Measurements from ENCODE around the gene DIPK1B.
"Not testable (repeated sequence)": the region's sequence is repeated elsewhere in the genome, so short reads cannot be mapped to it uniquely, and the experiment has no call there.

The DIPK1B gene

DNA sequence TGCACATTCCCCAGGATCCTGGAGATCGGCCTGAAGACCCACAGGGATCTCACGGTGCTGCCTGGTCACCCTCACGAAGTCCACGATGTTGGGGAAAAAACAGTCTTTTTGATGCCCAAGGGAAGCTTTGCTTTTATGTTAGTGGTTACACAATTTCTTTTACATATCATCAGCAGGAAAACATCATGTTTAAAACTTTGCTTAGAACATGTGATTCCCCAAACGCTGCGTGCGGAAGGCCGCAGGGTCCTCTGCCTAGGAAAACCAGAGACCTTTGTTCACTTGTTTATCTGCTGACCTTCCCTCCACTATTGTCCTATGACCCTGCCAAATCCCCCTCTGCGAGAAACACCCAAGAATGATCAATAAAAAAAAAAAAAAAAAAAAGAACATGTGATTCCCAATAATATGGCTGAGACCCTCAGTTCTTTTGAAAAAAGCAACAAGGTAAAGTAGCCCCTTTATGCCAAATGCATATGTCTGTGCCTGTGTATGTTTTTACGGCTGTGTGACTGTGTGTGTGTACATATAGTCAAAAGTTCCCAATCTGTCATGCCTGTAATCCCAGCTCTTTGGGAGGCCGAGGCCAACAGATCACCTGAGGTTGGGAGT lies 13.6 kb upstream of the DIPK1B start:
- no peak for DNase-seq

DNA sequence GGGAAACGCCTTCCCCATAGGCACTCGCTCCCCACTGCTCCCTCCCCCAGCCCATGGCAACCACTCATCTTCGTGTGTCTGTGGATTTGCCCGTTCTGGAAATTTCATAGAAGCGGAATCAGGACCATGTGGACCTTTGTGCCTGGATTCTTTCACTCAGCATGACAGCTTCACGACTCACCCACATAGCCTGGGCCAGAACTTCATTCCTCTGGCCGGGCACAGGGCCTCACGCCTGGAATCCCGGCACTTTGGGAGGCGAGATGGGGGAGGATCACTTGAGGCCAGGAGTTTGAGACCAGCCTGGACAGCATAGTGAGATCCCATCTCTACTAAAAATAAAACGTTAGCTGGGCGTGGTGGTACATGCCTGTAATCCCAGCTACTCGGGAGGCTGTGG lies 12.1 kb upstream of the DIPK1B start:
- DNase-seq = no peak

DNA sequence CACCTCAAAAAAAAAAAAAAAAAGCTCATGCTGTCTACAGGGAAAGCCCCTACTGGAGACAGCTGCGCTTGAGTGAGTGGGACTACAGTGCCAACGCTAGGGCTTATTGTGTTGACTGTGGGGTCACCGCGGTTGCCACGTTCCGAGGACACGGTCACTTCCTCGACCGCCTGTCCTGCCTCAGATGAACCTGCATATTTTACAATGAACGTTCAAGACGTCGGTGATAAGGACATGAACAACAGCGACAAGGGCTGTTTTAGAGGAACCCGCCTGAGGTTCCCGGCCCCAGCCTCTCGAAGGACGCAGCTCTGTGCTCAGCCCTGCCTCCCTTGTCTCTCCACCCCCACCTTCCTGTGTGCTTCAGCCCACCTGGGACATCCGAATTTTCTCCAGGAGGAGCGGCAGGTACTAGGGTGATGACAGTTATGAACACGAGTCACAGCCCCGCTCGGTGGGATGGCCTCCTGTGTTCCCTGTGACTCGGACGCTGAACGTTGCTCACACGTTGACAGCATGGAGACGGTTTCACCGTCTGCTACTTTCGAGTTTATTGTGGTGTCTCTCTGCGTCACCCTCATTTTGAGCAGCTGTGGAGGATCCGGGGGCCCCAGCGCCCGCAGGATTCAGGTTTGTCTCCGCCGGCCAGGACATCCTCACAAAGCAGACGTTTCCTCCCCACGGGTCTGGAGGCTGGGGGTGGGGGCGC lies 11.3 kb upstream of the DIPK1B start:
- no peak for DNase-seq

DNA sequence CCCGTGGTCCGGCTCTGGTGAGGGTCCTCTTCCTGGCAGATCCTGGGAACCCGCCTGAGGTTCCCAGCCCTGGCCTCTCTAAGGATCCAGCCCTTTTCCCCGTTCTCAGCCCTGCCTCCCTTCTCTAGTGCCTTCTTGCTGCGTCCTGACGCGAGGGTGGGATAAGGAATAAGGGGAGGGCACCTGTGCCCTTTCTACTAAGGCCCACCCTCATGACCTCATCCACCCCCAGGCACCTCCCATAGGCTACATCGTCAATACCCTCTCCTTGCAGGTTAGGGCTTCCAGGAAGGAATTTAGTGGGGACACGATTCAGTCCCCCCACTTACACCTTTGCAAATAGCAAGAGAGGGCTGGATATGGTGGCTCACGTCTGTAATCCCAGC lies 10.7 kb upstream of the DIPK1B start:
- no peak for DNase-seq

DNA sequence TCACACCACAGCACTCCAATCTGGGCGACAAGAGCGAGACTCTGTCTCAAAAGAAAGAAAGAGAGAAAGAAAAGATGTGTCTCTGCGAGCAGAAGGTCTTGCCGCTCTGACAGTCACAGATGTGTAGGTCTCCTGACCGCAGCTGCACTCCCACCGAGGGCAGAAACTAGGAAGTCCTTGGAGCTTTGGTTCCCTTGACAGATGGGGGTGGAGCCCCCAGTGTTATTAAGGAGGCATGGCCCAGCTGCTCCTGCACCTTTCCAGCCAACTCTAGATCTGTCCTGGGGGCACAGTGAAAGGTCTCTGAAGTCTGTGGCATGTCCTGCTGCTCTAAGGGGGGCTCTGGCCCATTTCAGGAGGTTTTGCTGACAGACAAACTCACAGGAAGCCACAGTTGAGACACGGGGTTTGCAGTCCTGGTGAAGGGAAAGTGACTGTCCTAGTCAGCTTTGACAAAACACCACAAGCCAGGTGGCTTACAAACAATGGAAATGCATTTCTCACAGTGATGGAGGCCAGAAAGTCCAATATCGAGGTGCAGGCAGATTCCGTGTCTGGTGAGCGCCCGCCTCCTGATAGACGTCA lies 9.0 kb upstream of the DIPK1B start:
- no peak for DNase-seq

DNA sequence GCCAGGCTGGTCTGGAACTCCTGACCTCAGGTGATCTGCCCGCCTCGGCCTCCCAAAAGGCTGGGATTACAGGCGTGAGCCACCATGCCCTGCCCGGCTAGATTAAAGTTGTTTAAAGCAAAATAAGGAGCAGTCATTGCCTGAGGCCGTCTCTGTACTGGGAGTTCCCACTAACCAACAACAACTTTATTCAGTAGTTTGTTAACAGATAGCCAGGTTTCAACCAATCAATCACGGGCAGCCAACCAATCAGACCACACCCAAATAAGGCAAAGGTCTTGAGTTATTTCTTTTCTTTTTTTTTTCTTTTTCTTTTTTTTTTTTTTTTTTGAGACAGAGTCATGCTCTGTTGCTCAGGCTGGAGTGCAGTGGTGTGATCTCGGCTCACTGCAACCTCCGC lies 7.6 kb upstream of the DIPK1B start:
- DNase-seq = not testable (repeated sequence)

DNA sequence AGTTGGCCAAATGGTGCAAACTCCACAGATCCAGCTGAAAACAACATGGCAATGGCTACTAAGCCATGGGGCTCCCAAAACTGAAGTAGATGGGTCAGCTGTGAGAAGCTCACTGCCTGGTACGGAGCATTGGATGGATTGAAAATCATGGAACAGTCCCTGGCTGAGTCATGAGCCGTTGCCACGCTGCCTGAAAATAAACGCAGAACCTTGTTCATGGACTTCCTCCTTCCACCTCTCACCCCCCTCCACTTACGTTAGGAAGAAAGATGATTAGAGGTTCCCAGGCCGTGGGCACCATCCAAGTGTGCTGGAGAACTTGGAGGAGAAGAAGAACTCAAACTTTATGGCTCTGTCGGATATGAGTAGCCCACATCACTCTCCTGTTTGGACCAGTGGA lies 6.8 kb upstream of the DIPK1B start:
- DNase-seq = no peak

DNA sequence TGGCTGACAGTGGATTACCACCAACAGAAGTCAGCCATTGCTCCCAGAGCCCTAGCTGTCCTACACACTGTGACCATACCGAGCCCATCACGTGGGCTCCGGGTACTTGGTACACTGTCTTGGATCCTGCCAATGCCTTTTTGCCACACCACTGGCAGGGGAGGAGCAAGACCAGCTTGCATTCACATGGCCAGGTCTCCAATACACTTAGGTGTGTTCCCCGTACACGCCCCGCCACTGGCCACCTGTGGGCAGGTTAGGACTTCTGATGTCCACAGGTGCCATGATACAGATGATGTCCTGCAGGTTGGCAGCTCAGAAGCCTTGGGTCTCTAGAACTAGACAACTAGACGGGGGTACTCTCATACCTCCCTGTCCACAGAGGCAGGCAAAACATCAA lies 5.4 kb upstream of the DIPK1B start:
- DNase-seq = no peak

DNA sequence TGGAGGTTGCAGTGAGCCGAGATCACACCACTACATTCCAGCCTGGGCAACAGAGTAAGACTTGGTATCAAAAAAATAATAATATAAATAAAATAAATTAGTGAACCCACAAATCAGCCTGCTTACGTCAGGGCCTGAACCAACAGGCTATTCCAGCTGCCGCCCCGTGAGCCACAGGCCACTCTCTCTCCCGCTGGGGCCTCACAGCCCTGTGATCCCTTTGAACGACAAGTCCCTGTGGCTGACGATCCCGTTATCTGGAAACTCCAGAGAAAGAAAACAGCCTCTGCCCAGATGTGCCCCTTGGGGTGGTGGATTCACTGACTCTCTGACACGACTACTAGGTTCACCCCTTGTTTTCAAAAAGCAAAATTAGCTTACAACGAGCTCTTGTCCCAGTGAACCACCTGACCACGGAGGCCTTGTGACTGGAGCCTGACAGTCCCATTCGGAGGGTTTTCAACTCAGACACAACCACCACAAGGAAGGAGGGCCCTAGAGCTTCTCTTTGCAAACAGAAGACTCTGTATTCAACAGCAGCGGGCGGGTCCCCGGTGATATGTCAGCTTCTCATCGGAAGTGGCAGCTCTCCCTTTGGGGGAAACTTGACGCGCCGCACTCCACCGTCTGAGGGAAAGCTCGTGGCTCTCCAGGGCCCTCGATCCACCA lies 4.4 kb upstream of the DIPK1B start:
- DNase-seq = no peak

DNA sequence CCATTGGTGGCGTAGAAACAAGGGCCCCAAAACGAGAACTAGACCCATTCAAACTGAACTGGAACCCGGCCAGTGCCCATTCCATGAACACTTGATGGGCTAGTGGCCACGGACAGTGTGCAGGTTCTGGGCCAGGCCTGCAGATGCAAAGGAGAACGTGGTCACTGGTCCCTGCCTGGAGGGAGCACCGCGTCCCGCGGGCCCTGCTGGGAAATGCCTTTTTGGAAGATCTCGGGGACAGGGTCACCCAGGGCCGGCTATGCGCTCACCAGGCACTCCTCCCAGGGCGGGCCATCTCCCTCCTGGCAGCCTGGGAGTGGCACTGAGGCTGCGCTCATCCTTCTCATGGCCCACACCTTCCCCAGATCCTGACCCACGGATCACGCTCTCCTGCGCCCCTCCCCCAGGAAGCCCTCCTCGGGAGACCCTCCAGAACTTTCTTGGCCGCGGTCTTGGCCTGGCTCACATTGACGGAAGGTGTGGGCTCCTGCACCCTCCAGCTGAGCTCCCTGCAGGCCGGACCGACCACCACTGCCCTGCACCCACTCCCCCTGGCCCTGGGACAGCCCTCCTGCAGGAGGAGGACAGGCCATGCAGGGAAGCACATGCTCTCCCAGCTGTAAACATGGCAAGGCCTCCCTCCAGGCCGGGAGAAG lies 2.8 kb upstream of the DIPK1B start:
- no peak for DNase-seq

DNA sequence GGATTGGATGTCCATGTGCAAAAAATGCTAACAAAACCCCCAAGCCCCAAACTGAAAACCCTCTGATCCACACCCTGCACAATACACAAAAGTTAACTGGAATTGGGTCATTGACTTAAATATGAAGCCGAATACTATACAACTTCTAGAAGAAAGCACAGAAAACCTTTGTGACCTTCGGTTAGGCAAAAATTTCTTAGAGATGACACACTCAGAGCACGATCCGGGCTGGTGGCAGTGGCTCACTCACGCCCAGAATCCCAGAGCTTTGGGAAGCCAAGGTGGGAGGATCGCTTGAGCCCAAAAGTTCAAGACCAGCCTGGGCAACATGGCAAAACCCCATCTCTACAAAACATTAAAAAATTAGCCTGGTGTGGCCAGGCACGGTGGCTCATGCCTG lies 1.8 kb upstream of the DIPK1B start:
- no peak for DNase-seq

DNA sequence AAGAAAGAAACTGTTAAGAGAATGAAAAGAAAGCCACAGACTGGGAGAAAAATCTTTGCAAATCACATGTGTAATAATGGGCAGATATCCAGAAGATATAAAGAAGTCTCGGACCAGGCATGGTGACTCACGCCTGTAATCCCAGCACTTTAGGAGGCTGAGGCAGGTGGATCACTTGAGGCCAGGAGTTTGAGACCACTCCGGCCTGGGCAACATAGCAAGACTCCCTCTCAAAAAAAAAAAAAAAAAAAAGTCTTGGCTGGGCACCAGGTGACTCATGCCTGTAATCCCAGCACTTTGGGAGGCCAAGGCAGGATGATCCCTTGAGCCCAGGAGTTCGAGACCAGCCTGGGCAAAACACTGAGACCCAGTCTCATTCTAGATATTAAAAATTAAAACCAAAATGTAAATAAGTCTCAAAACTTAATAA lies 1.1 kb upstream of the DIPK1B start:
- not testable (repeated sequence) for DNase-seq

DNA sequence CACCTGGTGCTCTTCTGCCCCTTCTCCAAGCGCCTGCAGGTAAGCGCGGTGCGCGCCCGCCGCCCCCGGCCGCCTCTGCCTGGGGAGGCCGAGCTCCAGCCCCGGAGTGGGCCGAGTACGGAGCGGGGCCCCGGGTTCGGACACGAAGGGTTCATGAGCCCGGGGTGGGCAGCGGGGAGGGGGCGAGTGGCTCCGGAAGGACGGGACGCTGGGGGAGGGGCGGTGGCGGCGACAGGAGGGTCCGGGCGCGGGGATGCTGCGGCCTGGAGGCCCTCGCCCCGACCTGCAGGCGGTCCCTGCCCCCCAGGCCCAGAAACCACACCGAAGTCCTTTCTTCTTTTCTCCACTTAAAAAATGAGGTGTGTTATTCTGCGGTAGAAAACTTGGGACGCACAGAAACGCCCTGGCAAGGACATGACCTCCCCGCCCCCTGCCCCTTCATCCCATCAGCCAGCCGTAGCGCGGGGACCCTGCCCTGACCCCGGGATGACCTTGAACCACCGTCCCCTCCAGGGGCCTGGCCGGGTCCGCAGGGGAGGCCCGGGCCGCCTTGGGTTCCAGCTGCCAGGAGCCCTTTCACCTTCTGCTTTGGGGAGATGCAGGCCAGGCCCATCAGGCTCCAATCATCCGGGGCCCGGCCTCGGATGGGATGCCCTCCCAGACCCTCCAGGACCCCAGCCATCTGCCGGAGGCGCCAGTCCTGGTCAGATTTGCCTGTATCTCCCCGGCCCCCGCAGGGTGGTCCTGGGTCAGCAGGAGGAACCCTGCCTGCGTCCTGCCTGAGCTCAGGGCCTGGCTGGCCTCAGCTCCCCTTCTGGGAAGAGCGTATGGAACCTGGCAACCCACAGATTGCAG lies 545 bp downstream of the DIPK1B start:
- DNase-seq = no peak

DNA sequence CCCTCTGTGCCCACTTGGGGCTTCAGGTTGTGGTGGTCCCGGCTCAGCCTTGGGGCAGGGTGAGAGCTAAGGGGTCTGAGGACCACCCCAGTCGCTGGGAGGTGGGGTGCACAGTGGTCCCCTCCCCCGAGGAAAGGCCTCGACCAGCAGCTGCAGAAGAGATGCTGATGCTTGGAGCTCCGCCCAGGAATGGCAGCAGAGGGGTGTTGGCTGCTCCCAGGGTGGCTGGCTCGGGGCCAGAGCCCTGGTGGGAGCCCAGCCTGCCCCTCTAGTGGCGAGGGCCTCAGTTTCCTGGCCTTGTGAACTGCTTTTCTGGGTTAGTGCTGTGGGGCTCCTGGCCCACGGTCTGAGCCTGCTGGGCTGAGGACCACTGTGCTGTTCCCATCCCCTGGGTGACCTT lies 1.2 kb downstream of the DIPK1B start:
- peak; percentile 30 for DNase-seq

DNA sequence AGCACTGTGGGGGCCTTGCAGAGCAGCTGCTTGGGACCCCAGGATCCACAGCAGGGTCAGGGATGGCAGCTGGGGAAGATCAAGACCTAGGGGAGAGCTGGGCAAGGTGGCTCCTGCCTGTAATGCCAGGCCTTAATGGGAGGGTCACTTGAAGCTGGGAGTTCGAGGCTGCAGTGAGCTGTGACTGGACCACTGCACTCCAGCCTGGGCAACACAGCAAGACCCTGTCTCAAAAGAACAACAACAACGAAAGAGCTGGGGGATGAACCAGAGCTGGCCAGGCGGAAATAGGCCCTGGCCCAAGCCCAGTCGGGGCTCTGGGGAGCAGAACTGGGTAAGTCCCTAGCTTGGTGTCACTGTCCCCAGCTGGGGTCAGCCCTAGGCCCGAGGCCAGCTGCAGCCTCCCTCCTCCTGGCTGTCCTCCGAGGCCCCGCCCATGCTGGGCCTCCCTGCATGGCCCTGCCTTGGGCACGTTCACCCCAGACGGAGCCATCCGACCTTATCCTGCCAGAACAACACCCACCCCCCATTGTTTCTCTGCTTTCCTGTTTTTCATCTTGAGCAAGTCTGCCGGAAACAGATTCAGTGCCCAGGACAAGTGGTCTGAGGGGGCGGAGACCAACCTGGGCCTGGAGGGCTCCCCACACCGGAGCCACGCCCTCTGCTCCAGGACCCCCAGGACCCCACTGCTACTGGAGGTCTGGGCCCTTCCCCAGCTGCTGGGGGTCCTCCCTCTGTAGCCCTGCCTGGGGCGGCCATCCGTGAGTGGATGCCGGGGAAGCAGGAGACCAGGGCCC lies 1.9 kb downstream of the DIPK1B start:
- no peak for DNase-seq

DNA sequence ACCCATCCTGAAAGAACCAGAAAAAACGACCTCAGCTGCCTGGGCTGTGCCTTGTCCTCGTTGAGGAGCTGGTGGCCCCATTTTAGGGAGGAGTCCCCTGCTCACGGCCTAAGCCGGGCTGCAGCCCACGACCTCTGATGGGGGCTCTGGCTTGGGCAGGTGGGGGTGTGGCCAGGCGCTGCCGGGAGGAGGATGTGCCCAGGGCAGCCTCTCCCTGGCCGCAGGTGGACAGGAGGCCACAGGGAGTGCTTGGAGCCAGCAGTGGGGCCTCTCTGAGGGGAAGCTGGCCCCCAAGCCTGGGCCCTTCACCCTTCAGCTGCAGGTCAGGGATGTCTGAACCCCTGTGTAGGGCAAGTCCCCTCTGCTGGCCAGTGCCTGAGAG lies 2.5 kb downstream of the DIPK1B start:
- DNase-seq = no peak

DNA sequence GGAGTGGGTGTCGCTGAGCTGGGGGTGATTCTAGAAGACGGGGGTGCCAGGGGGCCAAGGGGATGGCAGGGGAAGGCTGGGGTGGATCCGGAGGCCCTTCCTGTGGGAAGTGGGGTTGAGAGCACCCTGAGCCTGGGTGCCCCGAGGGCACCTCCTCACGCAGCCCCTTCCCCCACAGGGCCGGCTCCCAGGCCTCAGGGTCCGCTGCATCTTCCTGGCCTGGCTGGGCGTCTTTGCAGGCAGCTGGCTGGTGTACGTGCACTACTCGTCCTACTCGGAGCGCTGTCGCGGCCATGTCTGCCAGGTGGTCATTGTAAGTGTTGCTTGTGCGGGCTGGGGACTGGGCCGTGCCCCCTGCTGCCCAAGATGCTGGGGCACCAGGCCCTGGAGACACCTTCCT lies 5.0 kb downstream of the DIPK1B start:
- DNase-seq = no peak

DNA sequence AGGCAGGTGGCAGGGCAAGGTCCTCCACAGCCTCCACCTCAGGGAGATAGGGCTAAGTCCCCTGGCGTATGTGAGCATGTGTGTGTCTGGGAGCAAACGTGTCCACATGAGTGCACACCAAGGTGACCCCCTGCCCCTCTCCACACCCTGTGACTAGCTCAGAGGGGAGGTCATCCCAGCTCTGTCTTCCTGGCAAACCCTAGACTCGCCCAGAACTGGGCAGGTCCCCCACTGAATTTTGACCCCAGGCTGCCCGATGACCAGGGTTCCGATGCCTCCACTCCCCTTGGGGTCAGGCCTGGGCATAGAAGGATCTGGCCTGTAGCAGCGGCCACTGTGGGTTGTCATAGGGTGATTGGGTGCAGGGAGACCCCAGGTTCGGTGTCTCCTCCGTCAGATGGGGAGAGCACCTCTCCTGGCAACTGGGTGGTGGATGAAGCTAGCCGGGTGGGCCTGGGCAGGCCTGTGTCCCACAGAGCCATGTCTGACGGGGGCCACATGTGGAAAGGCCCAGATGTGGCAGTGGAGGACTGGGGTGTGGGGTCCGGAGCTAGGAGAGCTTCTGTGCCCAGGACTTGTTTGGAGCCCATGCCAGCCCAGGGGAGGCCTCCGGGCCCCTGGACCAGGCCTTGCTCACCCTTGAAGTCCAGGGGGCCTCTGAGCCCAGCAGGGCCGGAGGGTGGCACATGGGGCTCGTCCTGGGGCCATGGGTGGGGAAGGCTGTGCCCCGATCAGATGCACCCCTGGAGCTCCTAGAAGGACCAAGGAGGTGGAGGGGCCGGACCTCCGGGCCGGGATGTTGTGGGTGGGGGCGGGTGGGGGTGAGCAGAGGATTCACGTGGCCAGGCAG lies 6.2 kb downstream of the DIPK1B start:
- DNase-seq = no peak

DNA sequence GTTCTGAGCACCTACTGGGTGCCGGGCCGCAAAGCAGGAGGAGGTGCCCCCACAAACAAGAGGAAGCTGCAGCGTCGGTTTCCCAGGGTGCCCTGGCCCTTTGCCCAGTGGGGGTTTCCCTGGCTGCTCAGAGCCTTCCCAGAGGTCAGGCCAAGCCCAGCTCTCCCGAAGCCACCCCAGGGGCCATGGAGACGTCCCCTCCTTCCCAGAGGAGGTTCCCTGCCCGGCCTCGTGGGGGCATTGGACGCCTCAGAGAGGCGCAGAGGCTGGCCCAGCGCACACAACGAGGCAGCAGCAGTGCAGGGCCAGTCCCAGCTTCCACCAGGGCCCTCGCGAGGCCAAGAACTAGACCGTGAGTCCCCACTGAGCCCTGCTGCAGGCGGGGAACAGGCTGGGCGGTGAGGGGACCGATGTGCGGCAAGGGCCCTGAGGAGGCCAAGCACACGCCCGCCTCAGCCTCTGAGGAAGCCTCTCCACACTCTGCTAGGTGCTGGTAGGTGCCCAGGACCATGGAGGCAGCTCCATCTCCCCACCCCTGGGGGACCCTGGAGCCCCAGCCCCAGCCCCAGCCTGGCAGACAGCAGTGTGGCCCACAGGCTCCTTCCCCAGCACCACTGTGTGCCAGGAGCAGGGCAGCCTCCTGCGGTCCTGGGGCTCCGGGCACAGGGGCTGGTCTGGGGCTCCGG lies 7.0 kb downstream of the DIPK1B start:
- no peak for DNase-seq

DNA sequence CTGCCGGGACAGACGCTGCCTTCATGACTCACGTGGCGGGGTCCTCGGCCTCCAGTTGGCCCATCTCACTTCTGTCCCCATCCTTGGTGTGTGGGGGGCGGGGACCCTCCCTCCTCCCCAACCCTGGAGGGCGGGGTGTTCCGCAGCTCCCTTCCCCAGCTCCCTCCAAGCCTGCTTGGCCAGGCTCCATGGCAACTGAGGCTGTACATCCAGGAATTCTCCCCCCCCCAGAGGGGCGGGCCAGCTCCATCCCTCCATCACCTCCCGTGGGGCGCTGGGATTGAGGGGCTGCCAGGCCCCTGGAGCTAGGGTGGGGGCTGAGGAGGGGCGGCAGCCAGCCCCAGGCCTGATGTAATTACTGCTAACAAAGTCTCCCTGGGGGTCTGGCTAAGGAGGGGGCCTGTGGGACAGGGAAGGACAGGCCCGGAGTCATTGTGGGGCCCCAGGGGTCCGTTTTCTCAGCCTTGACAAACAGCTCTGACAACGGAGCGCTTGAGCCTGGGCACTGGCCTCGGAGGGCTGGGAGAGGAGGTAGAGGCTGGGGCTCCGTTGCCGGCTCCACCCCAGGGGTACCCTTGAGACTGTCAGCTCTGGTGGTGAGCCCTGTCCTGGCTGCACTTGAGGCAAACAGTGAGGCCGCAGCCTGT lies 8.0 kb downstream of the DIPK1B start:
- DNase-seq = no peak

Measured in NCI-H1092 treated with DMSO at 0.1 percent for 48 hours (cell line).